Calu3 (cell line): ENCODE measurements around the gene CD300LD. TPM values are rescaled to one million over a fixed set of nuclear protein-coding genes. Genes with fewer than 3 reads are reported as not detected.

ENCODE experiments used
- BruUV-seq: library from RNA; stranded (reverse); fragments of 400-500 nt; replicated peaks from 2 replicates; lab custom pipeline; 2021; lab: Mats Ljungman, UMichigan
- CTCF ChIA-PET: fragments of 300-600 bp; sonication (Branson Sonifier 250); formaldehyde crosslinking; loops from one replicate; lab custom pipeline; 2022; ENCODE audit warnings: antibody characterized with exemption; lab: Charles Lee
- DNase-seq: peaks from one replicate; pipeline ENCODE4 v3.0.0; 2022
- H3K27ac Mint-ChIP-seq: one replicate; pipeline ENCODE4 v1.8.0; 2022; ENCODE audit warnings: mixed read lengths; ENCODE audit not compliant: unreplicated experiment
- H3K27me3 Mint-ChIP-seq: one replicate; pipeline ENCODE4 v1.8.0; 2022; ENCODE audit warnings: mixed read lengths; ENCODE audit not compliant: unreplicated experiment
- H3K36me3 Mint-ChIP-seq: one replicate; pipeline ENCODE4 v1.8.0; 2022; ENCODE audit warnings: mild to moderate bottlenecking, moderate library complexity, mixed read lengths; ENCODE audit not compliant: insufficient read depth, unreplicated experiment
- H3K4me1 Mint-ChIP-seq: one replicate; pipeline ENCODE4 v1.8.0; 2022; ENCODE audit warnings: mild to moderate bottlenecking, low read depth, mixed read lengths; ENCODE audit not compliant: unreplicated experiment
- H3K4me3 Mint-ChIP-seq: one replicate; pipeline ENCODE4 v1.8.0; 2022; ENCODE audit warnings: mild to moderate bottlenecking, low read depth, moderate library complexity, mixed read lengths; ENCODE audit not compliant: unreplicated experiment
- H3K9me3 Mint-ChIP-seq: one replicate; pipeline ENCODE4 v1.8.0; 2022; ENCODE audit warnings: low read depth, mixed read lengths; ENCODE audit not compliant: unreplicated experiment
- intact Hi-C: fragments of 100-400 bp; cut with micrococcal nuclease; formaldehyde crosslinking; loops from one replicate; pipeline ENCODE4 v1.10.0; 2022; ENCODE audit not compliant: unreplicated experiment
- total RNA-seq: library from RNA; stranded (reverse); gene quantifications from 2 replicates; pipeline ENCODE4 v1.2.3, GENCODE V29; 2022
- TF ChIP-seq, protein P1 (sequence below): fragments of 200-600 bp; IDR thresholded peaks from one replicate; pipeline ENCODE4 v1.8.0; 2022; ENCODE audit warnings: antibody characterized with exemption; ENCODE audit not compliant: unreplicated experiment

The CD300LD gene
- total RNA-seq, 1 experiment from 2014 or later, result not detected

DNA sequence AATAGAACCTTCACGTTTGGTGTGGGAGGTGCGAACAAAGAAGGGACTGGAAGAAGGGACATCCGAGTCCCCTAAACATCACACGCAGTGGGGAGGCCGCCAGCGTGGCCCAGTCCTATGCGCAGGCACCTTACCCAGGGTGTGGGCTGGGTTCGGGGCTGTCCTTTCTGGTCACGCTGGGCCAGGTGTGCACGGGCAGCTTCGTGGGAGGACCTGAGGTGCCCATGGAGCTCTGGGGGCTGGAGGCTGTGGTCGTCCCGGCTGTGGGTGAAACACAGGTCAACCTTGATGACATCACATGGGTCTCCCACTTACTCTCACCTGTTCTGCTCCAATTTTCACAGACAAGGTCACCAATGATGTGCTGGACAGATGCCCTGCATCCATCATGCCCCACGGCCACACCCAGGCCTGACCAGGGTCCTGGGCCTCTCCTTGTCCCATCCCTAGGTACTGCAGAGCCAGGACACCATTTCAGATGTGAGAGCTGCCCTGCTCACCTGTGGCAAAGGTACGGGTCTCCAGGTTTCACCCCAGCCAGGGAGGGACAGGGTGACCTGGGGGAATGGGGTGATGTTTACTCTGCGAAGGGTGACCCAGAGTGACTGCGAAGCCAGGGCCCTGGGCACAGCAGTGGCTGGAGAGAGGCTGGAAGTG lies 49.2 kb downstream of the CD300LD start:
- no peak overlapping the region for H3K4me3 Mint-ChIP-seq
- H3K9me3 Mint-ChIP-seq, result no peaks in the 10 kb centered on the region
- H3K27ac Mint-ChIP-seq, result no peak overlapping the region
- BruUV-seq, result no TSS peak
- intact Hi-C loops, result no loop called here
- DNase-seq, result no peak
- H3K27me3 Mint-ChIP-seq, result peaks cover 84% of the 10 kb centered on the region
- no peaks in the 10 kb centered on the region for H3K36me3 Mint-ChIP-seq
- CTCF ChIA-PET, result no interaction called here
- TF ChIP-seq, protein P1, sequence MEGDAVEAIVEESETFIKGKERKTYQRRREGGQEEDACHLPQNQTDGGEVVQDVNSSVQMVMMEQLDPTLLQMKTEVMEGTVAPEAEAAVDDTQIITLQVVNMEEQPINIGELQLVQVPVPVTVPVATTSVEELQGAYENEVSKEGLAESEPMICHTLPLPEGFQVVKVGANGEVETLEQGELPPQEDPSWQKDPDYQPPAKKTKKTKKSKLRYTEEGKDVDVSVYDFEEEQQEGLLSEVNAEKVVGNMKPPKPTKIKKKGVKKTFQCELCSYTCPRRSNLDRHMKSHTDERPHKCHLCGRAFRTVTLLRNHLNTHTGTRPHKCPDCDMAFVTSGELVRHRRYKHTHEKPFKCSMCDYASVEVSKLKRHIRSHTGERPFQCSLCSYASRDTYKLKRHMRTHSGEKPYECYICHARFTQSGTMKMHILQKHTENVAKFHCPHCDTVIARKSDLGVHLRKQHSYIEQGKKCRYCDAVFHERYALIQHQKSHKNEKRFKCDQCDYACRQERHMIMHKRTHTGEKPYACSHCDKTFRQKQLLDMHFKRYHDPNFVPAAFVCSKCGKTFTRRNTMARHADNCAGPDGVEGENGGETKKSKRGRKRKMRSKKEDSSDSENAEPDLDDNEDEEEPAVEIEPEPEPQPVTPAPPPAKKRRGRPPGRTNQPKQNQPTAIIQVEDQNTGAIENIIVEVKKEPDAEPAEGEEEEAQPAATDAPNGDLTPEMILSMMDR, result no peak
- H3K4me1 Mint-ChIP-seq, result no peaks in the 10 kb centered on the region

DNA sequence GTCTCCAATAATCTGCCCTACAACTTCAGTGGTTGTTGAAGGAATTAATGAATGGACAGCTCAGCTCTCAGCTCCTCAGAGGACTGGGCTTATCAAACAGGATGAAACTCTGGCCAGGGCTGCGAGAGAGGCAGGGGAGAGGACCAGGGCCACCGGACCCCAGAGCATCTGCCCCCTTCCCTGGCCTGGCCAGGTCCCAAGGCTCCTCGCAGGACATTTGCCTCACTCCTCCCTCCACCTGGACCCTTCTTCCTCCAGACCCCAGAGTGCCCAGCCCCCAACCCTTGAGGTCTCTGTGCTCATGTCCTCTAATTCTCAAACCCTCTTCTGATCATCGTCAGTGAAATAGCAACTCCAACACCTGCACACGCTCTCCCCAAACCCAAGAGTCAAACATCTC lies 49.9 kb downstream of the CD300LD start:
- CTCF ChIA-PET, result no interaction called here

DNA sequence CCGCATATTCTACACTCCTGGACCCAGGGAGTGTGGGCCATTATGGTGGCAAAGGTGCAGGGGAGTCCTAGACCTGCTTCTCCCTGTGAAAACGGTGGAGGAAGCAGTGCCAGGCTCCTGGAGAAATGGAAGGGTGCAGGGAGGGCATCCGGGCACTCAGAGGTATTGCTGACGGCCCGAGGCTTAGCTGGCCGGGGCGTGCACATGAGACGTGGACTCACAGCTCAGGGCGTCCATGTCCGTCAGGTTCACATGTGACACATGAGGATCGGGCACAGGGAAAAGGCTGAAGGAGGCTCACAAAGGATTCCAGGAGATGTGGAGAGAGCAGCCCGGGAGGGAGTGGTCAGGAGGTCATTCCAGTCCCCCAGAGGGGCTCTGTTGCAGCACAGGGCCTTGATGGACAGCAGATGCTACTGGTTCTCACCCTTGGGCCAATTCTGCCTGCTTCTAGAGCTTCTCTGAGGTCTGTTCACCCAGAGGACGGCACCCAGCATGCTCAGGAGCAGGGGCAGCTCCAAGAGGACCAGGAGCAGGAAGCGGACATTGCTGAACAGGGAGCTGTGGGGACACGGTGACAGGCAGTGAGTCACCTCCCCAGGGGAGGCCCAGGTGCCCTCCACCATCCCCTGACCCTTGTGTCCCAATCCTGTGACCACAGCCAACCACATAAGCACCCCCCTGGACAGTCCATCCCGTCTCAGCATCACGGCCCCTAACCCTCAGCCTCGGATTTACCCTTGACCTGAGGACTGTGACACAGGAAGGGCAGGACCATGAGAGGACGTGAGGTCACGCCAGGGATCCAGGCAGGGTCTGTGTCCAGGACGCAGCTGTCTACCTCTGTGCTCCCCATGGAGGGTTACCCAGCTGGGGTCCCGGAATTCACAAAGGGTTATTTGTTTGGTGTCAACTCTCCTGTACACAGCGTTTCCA lies 50.6 kb downstream of the CD300LD start:
- H3K4me3 Mint-ChIP-seq, result no peak overlapping the region
- DNase-seq, result no peak
- TF ChIP-seq, protein P1, result no peak
- BruUV-seq, result no TSS peak
- H3K27ac Mint-ChIP-seq, result no peak overlapping the region
- H3K27me3 Mint-ChIP-seq, result peaks cover 84% of the 10 kb centered on the region
- no peaks in the 10 kb centered on the region for H3K9me3 Mint-ChIP-seq
- H3K4me1 Mint-ChIP-seq, result no peaks in the 10 kb centered on the region
- H3K36me3 Mint-ChIP-seq, result no peaks in the 10 kb centered on the region
- intact Hi-C loops, result no loop called here
- CTCF ChIA-PET, result no interaction called here

More for the DNA sequence above, 49.9 kb downstream of the CD300LD start:
- TF ChIP-seq, protein P1, result no peak
- intact Hi-C loops, result no loop called here
- no peak for DNase-seq
- Mint-ChIP-seq H3K9me3 (no peaks in the 10 kb centered on the region), H3K36me3 (no peaks in the 10 kb centered on the region), H3K4me3 (no peak overlapping the region), H3K27ac (no peak overlapping the region), H3K4me1 (no peaks in the 10 kb centered on the region), H3K27me3 (peaks cover 84% of the 10 kb centered on the region)
- BruUV-seq, result no TSS peak

DNA sequence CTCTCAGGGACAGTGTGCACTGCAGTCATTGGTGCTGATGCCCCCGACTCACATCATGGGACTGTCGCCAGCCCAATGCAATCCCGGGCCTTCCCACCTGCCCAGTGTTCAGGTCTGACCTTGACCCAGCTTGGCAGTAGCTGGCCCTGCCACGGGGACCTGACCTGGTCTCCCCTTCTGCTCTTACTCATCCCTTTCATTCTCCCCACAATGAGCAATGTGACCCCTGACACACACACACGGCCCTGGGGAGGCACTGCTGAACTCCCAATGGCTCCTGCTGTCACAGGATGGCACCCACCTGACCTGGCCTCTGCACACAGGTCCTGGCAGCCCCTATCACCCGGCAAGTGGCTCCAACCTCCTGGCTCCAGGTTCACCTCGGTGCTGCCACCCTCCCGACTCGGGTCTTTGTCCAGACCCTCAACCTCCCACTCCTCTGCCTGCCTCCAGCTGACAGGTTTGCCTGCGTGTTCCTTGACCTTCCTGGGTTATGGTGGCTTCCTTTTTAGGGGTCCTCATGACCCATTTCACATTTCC lies 52.7 kb downstream of the CD300LD start:
- BruUV-seq, result no TSS peak
- no peak for DNase-seq
- Mint-ChIP-seq H3K9me3 (no peaks in the 10 kb centered on the region), H3K4me1 (no peaks in the 10 kb centered on the region), H3K36me3 (no peaks in the 10 kb centered on the region), H3K4me3 (no peak overlapping the region), H3K27me3 (peaks cover 74% of the 10 kb centered on the region), H3K27ac (no peak overlapping the region)
- TF ChIP-seq, protein P1, result no peak
- intact Hi-C loops, result no loop called here
- CTCF ChIA-PET, result no interaction called here
